ENCODE measurements around the gene IRF6. TPM values are rescaled to one million over a fixed set of nuclear protein-coding genes. Genes with fewer than 3 reads are reported as not detected.

IRF6 gene
- total and polyA plus RNA-seq, 12 donors: 5.4 to 60.2 (median 23.4) TPM

GRCh38 chr1:209769171-209769904, 36.6 kb downstream of the IRF6 start:
- no peak overlapping the region for H3K4me3 ChIP-seq
- WGBS, 4 donors: 30 to 37% (median 36%) methylated on average over 13 of the region's 13 CpGs
- H3K4me1 ChIP-seq (replicated peaks in 1 of 2): peaks cover 0 to 12% of the 10 kb centered on the region in 2 donors
- no peaks in the 10 kb centered on the region for H3K36me3 ChIP-seq (replicated peaks in 1 of 2)
- H3K27ac ChIP-seq: peak overlapping the region in 3 of 5 donors; percentile 51 to 59 (median 55)
- intact Hi-C loops (cut with DNase I): no loop called here
- TF ChIP-seq POLR2A (IDR thresholded peaks at IDR 0.05): no peak
- TF ChIP-seq, protein P1, sequence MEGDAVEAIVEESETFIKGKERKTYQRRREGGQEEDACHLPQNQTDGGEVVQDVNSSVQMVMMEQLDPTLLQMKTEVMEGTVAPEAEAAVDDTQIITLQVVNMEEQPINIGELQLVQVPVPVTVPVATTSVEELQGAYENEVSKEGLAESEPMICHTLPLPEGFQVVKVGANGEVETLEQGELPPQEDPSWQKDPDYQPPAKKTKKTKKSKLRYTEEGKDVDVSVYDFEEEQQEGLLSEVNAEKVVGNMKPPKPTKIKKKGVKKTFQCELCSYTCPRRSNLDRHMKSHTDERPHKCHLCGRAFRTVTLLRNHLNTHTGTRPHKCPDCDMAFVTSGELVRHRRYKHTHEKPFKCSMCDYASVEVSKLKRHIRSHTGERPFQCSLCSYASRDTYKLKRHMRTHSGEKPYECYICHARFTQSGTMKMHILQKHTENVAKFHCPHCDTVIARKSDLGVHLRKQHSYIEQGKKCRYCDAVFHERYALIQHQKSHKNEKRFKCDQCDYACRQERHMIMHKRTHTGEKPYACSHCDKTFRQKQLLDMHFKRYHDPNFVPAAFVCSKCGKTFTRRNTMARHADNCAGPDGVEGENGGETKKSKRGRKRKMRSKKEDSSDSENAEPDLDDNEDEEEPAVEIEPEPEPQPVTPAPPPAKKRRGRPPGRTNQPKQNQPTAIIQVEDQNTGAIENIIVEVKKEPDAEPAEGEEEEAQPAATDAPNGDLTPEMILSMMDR (IDR thresholded peaks at IDR 0.05): no peak
- peak; percentile 37 to 81 (median 56) for DNase-seq
- H3K9me3 ChIP-seq (replicated peaks in 1 of 3): no peaks in the 10 kb centered on the region
- no peaks in the 10 kb centered on the region for H3K27me3 ChIP-seq

DNA sequence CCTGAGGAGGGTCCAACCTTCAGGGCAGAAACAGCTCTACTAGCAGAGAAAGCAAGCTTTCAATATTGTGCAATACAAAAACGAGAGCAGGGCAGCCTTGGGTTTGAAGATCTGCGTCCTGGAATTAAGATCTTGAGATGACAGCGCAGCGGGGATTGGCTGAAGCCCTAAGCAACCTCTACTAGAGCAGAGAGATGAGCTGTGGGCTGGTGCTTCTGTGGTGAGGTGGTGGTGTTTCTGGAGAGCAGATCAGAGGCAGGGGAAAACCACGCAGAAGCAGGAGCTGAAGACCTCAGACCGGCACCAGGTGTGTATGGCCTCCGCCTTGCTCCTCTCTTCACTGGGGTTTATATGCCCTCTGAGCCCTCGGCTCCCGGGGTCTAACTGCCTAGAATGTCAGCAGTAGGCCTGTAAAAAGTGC, 37.6 kb downstream of the IRF6 start:
- no peaks in the 10 kb centered on the region for H3K9me3 ChIP-seq (replicated peaks in 1 of 3)
- TF ChIP-seq POLR2A (IDR thresholded peaks at IDR 0.05): no peak
- TF ChIP-seq, protein P1 (IDR thresholded peaks at IDR 0.05): no peak
- DNase-seq: no peak
- WGBS, 4 donors: 59 to 77% (median 72%) methylated on average over 6 to 9 of the region's 9 CpGs
- no peak overlapping the region for H3K4me3 ChIP-seq
- no peaks in the 10 kb centered on the region for H3K36me3 ChIP-seq (replicated peaks in 1 of 2)
- peaks cover 0 to 12% of the 10 kb centered on the region in 2 donors for H3K4me1 ChIP-seq (replicated peaks in 1 of 2)
- H3K27ac ChIP-seq: no peak overlapping the region
- intact Hi-C loops (cut with DNase I): no loop called here
- no peaks in the 10 kb centered on the region for H3K27me3 ChIP-seq

- Histone ChIP-seq H3K36me3 (replicated peaks in 1 of 2) (no peaks in the 10 kb centered on the region), H3K4me1 (replicated peaks in 1 of 2) (peaks cover 0 to 12% of the 10 kb centered on the region in 2 donors), H3K27ac (no peak overlapping the region), H3K9me3 (replicated peaks in 1 of 3) (no peaks in the 10 kb centered on the region), H3K4me3 (no peak overlapping the region), H3K27me3 (no peaks in the 10 kb centered on the region)
- intact Hi-C loops (cut with DNase I): no loop called here
- DNase-seq: no peak
- TF ChIP-seq, protein P1 (IDR thresholded peaks at IDR 0.05): no peak
Observed at GRCh38 chr1:209767706-209768105, 38.2 kb downstream of the IRF6 start.

DNA sequence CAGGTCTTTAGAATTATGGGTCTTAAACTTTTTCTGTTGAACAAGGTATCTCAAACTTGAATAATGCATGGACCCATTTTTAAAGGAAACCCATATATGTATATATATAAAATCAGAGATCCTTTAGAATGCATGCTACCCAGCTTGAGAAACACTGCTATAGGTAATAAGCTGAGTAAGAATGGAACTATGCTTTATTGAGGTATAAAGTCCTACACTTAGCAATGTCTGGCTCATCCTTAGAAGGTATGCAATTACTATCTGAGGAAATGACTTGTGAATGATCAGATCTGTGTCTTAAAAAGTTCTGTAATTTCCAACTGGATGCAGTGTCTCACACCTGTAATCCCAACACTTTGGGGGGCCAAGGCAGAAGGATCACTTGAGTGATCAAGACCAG, 38.8 kb downstream of the IRF6 start:
- Histone ChIP-seq H3K9me3 (replicated peaks in 1 of 3) (no peaks in the 10 kb centered on the region), H3K27ac (no peak overlapping the region), H3K4me3 (no peak overlapping the region), H3K36me3 (replicated peaks in 1 of 2) (no peaks in the 10 kb centered on the region), H3K4me1 (replicated peaks in 1 of 2) (peaks cover 0 to 12% of the 10 kb centered on the region in 2 donors), H3K27me3 (no peaks in the 10 kb centered on the region)
- DNase-seq: no peak
- intact Hi-C loops (cut with DNase I): no loop called here
- no peak for TF ChIP-seq POLR2A (IDR thresholded peaks at IDR 0.05)
- TF ChIP-seq, protein P1 (IDR thresholded peaks at IDR 0.05): no peak

All from adrenal gland (tissue), 12 donors.